A549 (cell line): ENCODE data around the gene FAR2. TPM values are rescaled to one million over a fixed set of nuclear protein-coding genes. Genes with fewer than 3 reads are reported as not detected.

ENCODE experiments used
- ATAC-seq, 2 experiments: fragments of 200-7000 bp in 1 of 2; fragments of >200 bp in 1 of 2; cut with Nextera tagmentation in 1 of 2; cut with Tn5 transposase in 1 of 2; 3 replicates each; pipeline versions ENCODE4 v1.8.0 to v1.9.1; 2018 to 2020; ENCODE audit warnings: mild to moderate bottlenecking in 1 of 2, moderate library complexity in 1 of 2
- CTCF ChIA-PET: fragments of 300-600 bp; sonication (Branson Sonifier 250); formaldehyde crosslinking; extraction: SDS; loops from one replicate; lab custom pipeline; 2021; ENCODE audit warnings: antibody characterized with exemption, inconsistent platforms; lab: Yijun Ruan, JAX
- POLR2A ChIA-PET: fragments of 350-600 bp; formaldehyde crosslinking; extraction: SDS; loops from one replicate; lab custom pipeline; 2021; ENCODE audit warnings: antibody characterized with exemption, inconsistent platforms; lab: Yijun Ruan, JAX
- DNase-seq, 2 experiments: peaks; one replicate each; pipeline versions ENCODE4 v3.0.0 to v3.0.0-alpha.2; 2011 to 2016; ENCODE audit warnings: low read depth in 1 of 2, low spot score in 1 of 2
- FAIRE-seq: peaks from 2 replicates; lab custom pipeline; 2011; peaks lifted over from hg19 to GRCh38; lab: Jason Lieb, UNC
- H3K27ac ChIP-seq, 2 experiments: fragments of >200 bp; sonication (Bioruptor Twin); formaldehyde crosslinking; 3 replicates each; pipeline ENCODE4 v1.5.1; 2016 to 2017
- H3K4me1 ChIP-seq: fragments of >200 bp; sonication (Bioruptor Twin); formaldehyde crosslinking; 3 replicates; pipeline ENCODE4 v1.6.1; 2016
- H3K4me2 ChIP-seq: fragments of >200 bp; sonication (Bioruptor Twin); formaldehyde crosslinking; 3 replicates; pipeline ENCODE4 v1.6.1; 2016
- H3K4me3 ChIP-seq: fragments of >200 bp; sonication (Bioruptor Twin); formaldehyde crosslinking; 3 replicates; pipeline ENCODE4 v1.5.1; 2016
- H3K9me3 ChIP-seq: fragments of >200 bp; sonication (Bioruptor Twin); formaldehyde crosslinking; 3 replicates; pipeline ENCODE4 v1.6.1; 2016
- BHLHE40 ChIP-seq: IDR thresholded peaks from 2 replicates; pipeline ENCODE4 v1.6.1; 2012; ENCODE audit warnings: low read depth, low read length, inconsistent platforms
- CBX8 ChIP-seq: fragments of 200-600 bp; sonication (generic); IDR thresholded peaks from 2 replicates; pipeline ENCODE4 v1.6.1; 2016
- CEBPB ChIP-seq, 2 experiments: fragments of >200 bp in 1 of 2; sonication (Bioruptor Twin) in 1 of 2; formaldehyde crosslinking in 1 of 2; IDR thresholded peaks; 2 replicates each; pipeline ENCODE4 v1.6.1; 2012 to 2016
- CHD2 ChIP-seq: fragments of 150-350 bp; IDR thresholded peaks from 2 replicates; pipeline ENCODE4 v1.6.1; 2014; ENCODE audit warnings: low read length; ENCODE audit not compliant: partially characterized antibody
- CTCF ChIP-seq: fragments of >200 bp; sonication (Bioruptor Twin); formaldehyde crosslinking; IDR thresholded peaks from 3 replicates; pipeline ENCODE4 v1.5.1; 2016
- EHMT2 ChIP-seq: fragments of 200-600 bp; sonication (generic); IDR thresholded peaks from 2 replicates; pipeline ENCODE4 v1.6.1; 2016; ENCODE audit warnings: antibody characterized with exemption, low read depth, mild to moderate bottlenecking, moderate library complexity
- ELK1 ChIP-seq: fragments of 150-350 bp; IDR thresholded peaks from 2 replicates; pipeline ENCODE4 v1.6.1; 2014; ENCODE audit warnings: low read depth, mild to moderate bottlenecking, low read length
- ESRRA ChIP-seq: fragments of 150-350 bp; IDR thresholded peaks from 2 replicates; pipeline ENCODE4 v1.6.1; 2014; ENCODE audit warnings: mild to moderate bottlenecking, low read length, borderline replicate concordance
- FOSB ChIP-seq: fragments of 250-450 bp; sonication (Bioruptor Pico); IDR thresholded peaks from 2 replicates; pipeline ENCODE4 v1.5.0; 2020; ENCODE audit warnings: mild to moderate bottlenecking, moderate library complexity
- FOXS1 ChIP-seq: fragments of 250-450 bp; sonication (Bioruptor Pico); IDR thresholded peaks from 2 replicates; pipeline ENCODE4 v1.5.0; 2020; ENCODE audit warnings: mild to moderate bottlenecking, moderate library complexity
- GATA3 ChIP-seq: IDR thresholded peaks from 2 replicates; pipeline ENCODE4 v1.6.1; 2012; ENCODE audit warnings: borderline replicate concordance
- HDAC2 ChIP-seq: fragments of 200-600 bp; sonication (generic); IDR thresholded peaks from 2 replicates; pipeline ENCODE4 v1.6.1; 2016
- HEYL ChIP-seq: fragments of 250-450 bp; sonication (Bioruptor Pico); IDR thresholded peaks from 2 replicates; pipeline ENCODE4 v1.8.0; 2021; ENCODE audit warnings: mild to moderate bottlenecking, moderate library complexity
- HOXA7 ChIP-seq: fragments of 250-450 bp; sonication (Bioruptor Pico); IDR thresholded peaks from 2 replicates; pipeline ENCODE4 v1.5.0; 2020; ENCODE audit warnings: mild to moderate bottlenecking, moderate library complexity
- HOXB13 ChIP-seq: fragments of 250-450 bp; sonication (Bioruptor Pico); IDR thresholded peaks from 2 replicates; pipeline ENCODE4 v1.5.0; 2020; ENCODE audit warnings: low read depth, mild to moderate bottlenecking, moderate library complexity
- MAZ ChIP-seq: fragments of 150-350 bp; IDR thresholded peaks from 2 replicates; pipeline ENCODE4 v1.6.1; 2014; ENCODE audit warnings: antibody characterized with exemption, low read depth, low read length, borderline replicate concordance
- MYC ChIP-seq: IDR thresholded peaks from 2 replicates; pipeline ENCODE4 v1.6.1; 2012; ENCODE audit warnings: mild to moderate bottlenecking, inconsistent platforms, low read length, improper control_type of control experiment, borderline replicate concordance
- NFE2L2 ChIP-seq: fragments of 150-350 bp; conservative IDR thresholded peaks from 2 replicates; pipeline ENCODE4 v1.6.1; 2014; ENCODE audit warnings: low read length
- NPAS2 ChIP-seq: fragments of 250-450 bp; sonication (Bioruptor Pico); IDR thresholded peaks from 2 replicates; pipeline ENCODE4 v1.8.0; 2022; ENCODE audit warnings: mild to moderate bottlenecking, moderate library complexity, borderline replicate concordance
- NR3C1 ChIP-seq: fragments of >200 bp; sonication (Bioruptor Twin); formaldehyde crosslinking; IDR thresholded peaks from 3 replicates; pipeline ENCODE4 v1.6.1; 2017
- PBX3 ChIP-seq: IDR thresholded peaks from 2 replicates; pipeline ENCODE4 v1.6.1; 2012
- PHF8 ChIP-seq: fragments of 200-600 bp; sonication (generic); IDR thresholded peaks from 2 replicates; pipeline ENCODE4 v1.6.1; 2016; ENCODE audit warnings: low read depth, mild to moderate bottlenecking, antibody characterized with exemption, moderate library complexity, borderline replicate concordance
- POLR2A ChIP-seq: IDR thresholded peaks from 2 replicates; pipeline ENCODE4 v1.6.1; 2012; ENCODE audit warnings: mild to moderate bottlenecking, low read length
- RAD21 ChIP-seq, 2 experiments: fragments of >200 bp in 1 of 2; sonication (Bioruptor Twin) in 1 of 2; formaldehyde crosslinking in 1 of 2; IDR thresholded peaks in 1 of 2; conservative IDR thresholded peaks in 1 of 2; 2 replicates in 1 of 2; 3 replicates in 1 of 2; pipeline ENCODE4 v1.6.1; 2012 to 2018; ENCODE audit warnings: inconsistent platforms in 1 of 2
- RCOR1 ChIP-seq: fragments of 150-350 bp; IDR thresholded peaks from 2 replicates; pipeline ENCODE4 v1.6.1; 2014; ENCODE audit warnings: antibody characterized with exemption, low read length, low read depth
- RFX5 ChIP-seq: fragments of 450-650 bp; IDR thresholded peaks from 2 replicates; pipeline ENCODE4 v1.7.1; 2014; ENCODE audit warnings: antibody characterized with exemption, mild to moderate bottlenecking, moderate library complexity
- RNF2 ChIP-seq: fragments of 200-600 bp; sonication (generic); IDR thresholded peaks from 2 replicates; pipeline ENCODE4 v1.6.1; 2016; ENCODE audit warnings: low read depth, mild to moderate bottlenecking, antibody characterized with exemption, moderate library complexity, borderline replicate concordance
- SMC3 ChIP-seq: fragments of >200 bp; sonication (Bioruptor Twin); formaldehyde crosslinking; IDR thresholded peaks from 3 replicates; pipeline ENCODE4 v1.6.1; 2018; ENCODE audit warnings: inconsistent platforms
- SREBF2 ChIP-seq: fragments of 450-650 bp; IDR thresholded peaks from 2 replicates; pipeline ENCODE4 v1.6.1; 2014; ENCODE audit warnings: mild to moderate bottlenecking, moderate library complexity
- TFCP2L1 ChIP-seq: fragments of 250-450 bp; sonication (Bioruptor Pico); IDR thresholded peaks from 2 replicates; pipeline ENCODE4 v1.5.0; 2021; ENCODE audit warnings: mild to moderate bottlenecking
- USF2 ChIP-seq: fragments of 450-650 bp; IDR thresholded peaks from 2 replicates; pipeline ENCODE4 v1.6.1; 2014; ENCODE audit warnings: antibody characterized with exemption
- ZFP36 ChIP-seq: fragments of 450-650 bp; IDR thresholded peaks from 2 replicates; pipeline ENCODE4 v1.6.1; 2014; ENCODE audit warnings: borderline replicate concordance; ENCODE audit not compliant: partially characterized antibody
- WGBS: methylation state at CpG from one replicate; pipeline ENCODE4 v1.1.6; 2017; ENCODE audit errors: missing lambda C conversion rate; 5-methylcytosine and 5-hydroxymethylcytosine counted together
- polyA plus RNA-seq, 4 experiments: library from polyadenylated mRNA; depleted of rRNA in 3 of 4; stranded (reverse); fragments of >200 nt; fragmentation: RNase III in 1 of 4; extraction: RNeasy Plus Mini Kit Qiagen cat#74134 plus additional on column Dnase treatment in 1 of 4; gene quantifications; 2 replicates in 3 of 4; 3 replicates in 1 of 4; pipeline ENCODE4 v1.2.3, GENCODE V29; 2011 to 2017

The FAR2 gene
- polyA plus RNA-seq, 2 of the 4 experiments (the other 2 are of a cell fraction): 0.06 TPM; not detected in 1

GRCh38 chr12:29234552-29234951 lies 85.5 kb downstream of the FAR2 start:
- POLR2A ChIA-PET: no interaction called here

GRCh38 chr12:29234965-29235626 lies 86.0 kb downstream of the FAR2 start:
- POLR2A ChIA-PET: no interaction called here
- no peaks in the 10 kb centered on the region for H3K4me1 ChIP-seq
- H3K4me2 ChIP-seq: no peak overlapping the region
- FAIRE-seq (no peak), ATAC-seq (no peak), DNase-seq (no peak)
- H3K4me3 ChIP-seq: no peak overlapping the region
- 3% methylated on average over 2 of the region's 2 CpGs for WGBS
- TF ChIP-seq MAZ: no peak
- TF ChIP-seq ESRRA: no peak
- no peak for TF ChIP-seq HDAC2
- no peak for TF ChIP-seq HOXB13 (CRISPR knock-in tag)
- no peak for TF ChIP-seq NR3C1
- TF ChIP-seq EHMT2: no peak
- no peak for TF ChIP-seq HEYL (CRISPR knock-in tag)
- TF ChIP-seq PHF8: no peak
- no peak for TF ChIP-seq RAD21 (conservative IDR thresholded peaks at IDR 0.05 in 1 of 2, IDR thresholded peaks at IDR 0.05 in 1 of 2)
- H3K27ac ChIP-seq: no peak overlapping the region
- H3K9me3 ChIP-seq: no peaks in the 10 kb centered on the region
- CTCF ChIA-PET: interaction anchor here (0.6 to 1.3 kb wide), 4 partner anchors 11 to 166 kb away, joined by 3 read pairs; no protein-coding TSS in a partner anchor

More at GRCh38 chr12:29234552-29234951, 85.5 kb downstream of the FAR2 start:
- TF ChIP-seq RFX5: no peak
- TF ChIP-seq TFCP2L1 (CRISPR knock-in tag): no peak
- TF ChIP-seq BHLHE40: no peak
- no peak for TF ChIP-seq MYC
- TF ChIP-seq HOXB13 (CRISPR knock-in tag): no peak
- TF ChIP-seq NFE2L2: no peak
- no peak for TF ChIP-seq SMC3
- TF ChIP-seq HEYL (CRISPR knock-in tag): no peak
- no peak for TF ChIP-seq ELK1
- TF ChIP-seq SREBF2: no peak
- TF ChIP-seq NPAS2 (CRISPR knock-in tag): no peak
- TF ChIP-seq GATA3: no peak
- no peak for TF ChIP-seq CEBPB (IDR thresholded peaks at IDR 0.05)
- TF ChIP-seq FOXS1 (CRISPR knock-in tag): no peak
- no peak for TF ChIP-seq EHMT2
- TF ChIP-seq CBX8: no peak
- FAIRE-seq: no peak
- Histone ChIP-seq H3K4me1 (no peaks in the 10 kb centered on the region), H3K4me2 (no peak overlapping the region), H3K9me3 (no peaks in the 10 kb centered on the region), H3K27ac (no peak overlapping the region), H3K4me3 (no peak overlapping the region)
- no peak for ATAC-seq
- CTCF ChIA-PET: interaction anchor here (0.6 to 1.2 kb wide), 2 partner anchors 69 to 154 kb away, joined by 3 read pairs; no protein-coding TSS in a partner anchor
- WGBS: 3% methylated on average over 2 of the region's 2 CpGs
- DNase-seq: no peak

- no peak overlapping the region for H3K4me3 ChIP-seq
- POLR2A ChIA-PET: no interaction called here
- DNase-seq (no peak), FAIRE-seq (no peak), ATAC-seq (no peak)
- 29% methylated on average over 2 of the region's 2 CpGs for WGBS
- no peaks in the 10 kb centered on the region for H3K4me1 ChIP-seq
- no peak overlapping the region for H3K4me2 ChIP-seq
- CTCF ChIA-PET: no interaction called here
- no peak overlapping the region for H3K27ac ChIP-seq
- H3K9me3 ChIP-seq: no peaks in the 10 kb centered on the region
- TF ChIP-seq FOSB (CRISPR knock-in tag): no peak
- TF ChIP-seq USF2: no peak
- no peak for TF ChIP-seq POLR2A
- no peak for TF ChIP-seq HOXA7 (CRISPR knock-in tag)
- no peak for TF ChIP-seq PBX3
- no peak for TF ChIP-seq SREBF2
- no peak for TF ChIP-seq RCOR1
- TF ChIP-seq ZFP36: no peak
- TF ChIP-seq NR3C1: no peak
- no peak for TF ChIP-seq CTCF
- no peak for TF ChIP-seq CHD2
- no peak for TF ChIP-seq RNF2
Measured at GRCh38 chr12:29238822-29239291, 89.8 kb downstream of the FAR2 start.
